Measurements from ENCODE around the gene UBE2L3.
"Not testable (repeated sequence)": the region's sequence is repeated elsewhere in the genome, so short reads cannot be mapped to it uniquely, and the experiment has no call there.

UBE2L3 gene

DNA sequence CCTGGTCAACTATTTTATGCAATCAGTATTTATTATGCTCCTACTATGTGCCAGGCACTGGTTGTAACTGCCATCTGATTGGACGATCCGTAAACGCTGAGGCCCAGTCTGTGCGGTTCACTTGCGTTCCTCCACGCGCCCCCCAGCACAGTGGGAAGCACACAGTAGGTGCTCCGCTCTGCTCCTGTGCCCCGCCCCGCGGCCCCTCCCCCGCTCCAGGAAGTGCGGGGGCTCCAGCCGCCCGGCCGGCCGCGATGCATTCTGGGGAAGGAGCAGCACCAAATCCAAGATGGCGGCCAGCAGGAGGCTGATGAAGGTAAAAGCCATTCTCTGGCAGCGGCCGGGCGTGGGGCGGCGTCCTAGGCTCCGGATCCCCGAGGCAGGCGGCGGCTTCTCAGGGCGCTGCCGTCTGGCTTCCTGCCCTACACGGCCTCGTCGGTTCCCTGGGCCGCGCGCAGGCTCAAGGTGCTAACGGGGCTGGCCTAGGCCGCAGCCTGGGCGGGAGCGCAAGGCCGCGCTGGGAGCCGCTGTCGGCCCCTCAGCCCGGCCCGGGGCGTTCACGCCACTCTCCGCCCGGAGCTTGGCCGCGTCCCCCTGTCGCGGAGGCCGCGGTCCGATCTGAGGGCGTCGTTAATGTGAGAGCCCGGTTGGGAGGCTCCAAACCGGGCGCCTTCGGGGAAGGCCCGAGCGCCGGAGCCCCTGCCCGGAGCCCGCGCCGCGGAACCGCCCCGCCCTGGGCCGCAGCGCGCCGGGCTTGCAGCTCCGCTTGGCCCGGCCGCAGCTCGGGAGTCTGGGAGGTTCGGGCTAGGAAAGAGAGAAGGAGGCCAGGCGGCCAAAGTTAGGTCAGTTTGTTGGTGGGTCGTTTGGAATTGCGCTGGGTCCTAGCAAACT lies at the start of gene UBE2L3:
UBE2L3 (plus strand) TSS at position 259 of the 891 bp plus-strand sequence; CDS start at position 290, 31 bp downstream.
- no peaks in the 10 kb centered on the region for H3K9me3 Mint-ChIP-seq
- H3K4me3 Mint-ChIP-seq = peak within 1 kb of the TSS; percentile 95
- peaks cover 24% of the 10 kb centered on the region for H3K36me3 Mint-ChIP-seq (ENCODE audit: low read depth)
- H3K27me3 Mint-ChIP-seq = no peaks in the 10 kb centered on the region
- peaks cover 42% of the 10 kb centered on the region for H3K4me1 Mint-ChIP-seq (ENCODE audit: low read depth)
- peak within 1 kb of the TSS; percentile 95 for H3K27ac Mint-ChIP-seq

DNA sequence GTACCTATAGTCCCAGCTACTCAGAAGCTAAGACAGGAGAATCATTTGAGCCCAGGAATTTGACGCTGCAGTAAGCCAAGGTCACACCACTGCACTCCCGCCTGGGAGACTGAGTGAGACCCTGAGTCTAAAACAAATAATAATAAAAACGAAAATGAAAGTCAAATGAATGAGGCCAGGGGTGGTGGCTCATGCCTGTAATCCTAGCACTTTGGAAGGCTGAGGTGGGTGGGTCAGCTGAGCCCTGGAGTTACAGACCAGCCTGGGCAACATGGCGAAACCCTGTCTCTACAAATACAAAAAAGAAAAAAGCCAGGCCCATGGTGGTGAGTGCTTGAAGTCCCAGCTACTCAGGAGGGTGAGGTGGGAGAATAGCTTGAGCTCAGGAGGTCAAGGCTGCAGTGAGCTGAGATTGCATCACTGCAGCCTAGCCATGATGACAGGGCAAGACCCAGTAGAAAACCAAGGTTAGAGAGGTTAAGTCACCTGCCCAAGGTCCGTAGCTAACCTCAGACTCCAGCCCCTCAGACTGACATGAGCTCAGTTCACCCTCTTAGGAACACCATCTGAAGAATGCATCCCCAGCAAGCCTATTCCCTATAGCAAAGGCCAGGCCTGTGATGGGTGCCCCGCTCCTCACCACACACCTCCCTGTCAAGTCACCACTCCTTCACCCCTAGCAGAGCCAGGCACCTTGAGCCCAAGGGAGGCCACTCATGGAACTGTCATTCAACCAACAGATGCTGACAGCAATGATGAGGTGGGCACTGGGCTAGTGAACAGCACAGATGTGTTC lies 40.6 kb upstream of the UBE2L3 start:
- not testable (repeated sequence) for H3K9me3 Mint-ChIP-seq; H3K36me3 Mint-ChIP-seq (ENCODE audit: low read depth); H3K4me1 Mint-ChIP-seq (ENCODE audit: low read depth); H3K27ac Mint-ChIP-seq; H3K27me3 Mint-ChIP-seq; H3K4me3 Mint-ChIP-seq

DNA sequence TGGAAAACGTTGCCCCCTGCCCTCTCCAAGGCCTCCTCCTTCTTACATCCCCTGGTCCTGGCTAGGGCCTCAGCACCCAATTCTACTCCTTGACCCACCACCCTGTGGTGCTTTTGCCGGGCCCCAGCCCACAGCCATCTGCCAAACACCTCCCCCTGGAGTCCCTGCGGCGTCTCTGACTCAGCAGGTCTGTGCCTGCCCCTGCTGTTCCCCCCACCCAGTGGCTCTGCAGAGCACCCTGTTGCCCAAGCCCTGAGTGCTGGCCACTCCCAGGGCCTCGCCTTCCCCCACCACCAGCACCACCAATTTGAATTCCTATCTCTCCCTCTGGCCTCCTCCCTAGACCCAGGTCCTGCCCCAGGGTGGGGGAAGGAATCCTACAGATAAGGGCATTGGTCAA lies 36.0 kb upstream of the UBE2L3 start:
- H3K36me3 Mint-ChIP-seq (ENCODE audit: low read depth); H3K27ac Mint-ChIP-seq; H3K4me3 Mint-ChIP-seq; H3K9me3 Mint-ChIP-seq; H3K4me1 Mint-ChIP-seq (ENCODE audit: low read depth); H3K27me3 Mint-ChIP-seq: not testable (repeated sequence)

DNA sequence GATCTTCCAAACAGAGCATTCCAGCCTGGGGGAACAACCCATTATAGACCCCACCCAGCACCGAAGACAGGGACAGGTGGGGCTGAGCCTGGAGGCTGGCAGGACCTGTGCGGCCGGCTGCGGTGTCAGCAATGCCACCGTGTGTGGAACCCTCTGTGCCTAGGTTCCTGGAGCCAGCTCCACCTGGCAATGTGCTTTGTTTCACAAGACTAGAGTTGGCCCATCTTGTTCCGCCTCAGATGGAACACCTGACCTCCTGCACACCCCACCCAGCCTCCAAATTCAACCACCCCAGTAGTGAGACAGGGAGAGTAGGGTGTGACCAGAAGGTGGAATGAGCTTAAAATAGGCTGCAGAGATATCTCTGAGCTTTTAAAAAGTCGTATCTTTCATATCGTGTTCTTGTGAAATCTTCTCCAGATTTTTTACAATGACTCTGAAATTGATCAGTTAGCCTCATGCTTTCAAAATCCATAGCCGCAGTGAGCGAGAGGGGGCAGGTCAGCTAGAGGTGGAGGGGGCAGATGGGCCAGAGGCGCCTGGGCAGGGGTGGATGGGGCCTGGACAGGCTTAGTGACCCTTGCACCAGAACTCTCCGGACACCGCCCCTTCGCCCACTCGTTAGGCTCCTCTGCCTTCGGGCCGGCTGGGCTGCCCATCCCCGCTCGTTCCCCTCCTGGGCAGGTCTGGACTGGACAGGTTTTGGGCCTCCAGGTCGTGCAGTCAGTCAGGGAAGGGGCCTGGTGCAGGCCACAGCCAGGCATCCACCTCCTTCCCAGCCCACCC lies 34.5 kb upstream of the UBE2L3 start:
- not testable (repeated sequence) for H3K4me3 Mint-ChIP-seq; H3K9me3 Mint-ChIP-seq; H3K36me3 Mint-ChIP-seq (ENCODE audit: low read depth); H3K27me3 Mint-ChIP-seq; H3K4me1 Mint-ChIP-seq (ENCODE audit: low read depth); H3K27ac Mint-ChIP-seq

DNA sequence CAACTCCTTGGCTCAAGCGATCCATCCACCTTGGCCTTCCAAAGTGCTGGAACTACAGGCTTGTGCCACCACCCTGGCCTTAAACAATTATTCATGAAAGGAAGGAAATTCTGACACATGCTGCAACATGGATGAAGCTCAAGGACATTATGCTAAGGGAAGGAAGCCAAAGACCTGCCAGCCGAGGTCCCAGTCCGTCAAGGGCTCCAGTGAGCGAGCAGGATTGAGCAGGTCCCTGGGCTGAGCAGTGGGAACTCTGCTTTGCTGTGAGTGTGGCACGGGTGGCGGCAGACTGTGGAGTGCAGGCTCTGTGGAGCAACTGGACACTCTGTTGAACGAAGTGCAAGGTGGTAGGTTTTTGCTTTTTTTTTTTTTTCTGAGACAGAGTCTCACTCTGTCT lies 27.7 kb upstream of the UBE2L3 start:
- H3K4me1 Mint-ChIP-seq (ENCODE audit: low read depth); H3K4me3 Mint-ChIP-seq; H3K36me3 Mint-ChIP-seq (ENCODE audit: low read depth); H3K27me3 Mint-ChIP-seq; H3K9me3 Mint-ChIP-seq; H3K27ac Mint-ChIP-seq: not testable (repeated sequence)

DNA sequence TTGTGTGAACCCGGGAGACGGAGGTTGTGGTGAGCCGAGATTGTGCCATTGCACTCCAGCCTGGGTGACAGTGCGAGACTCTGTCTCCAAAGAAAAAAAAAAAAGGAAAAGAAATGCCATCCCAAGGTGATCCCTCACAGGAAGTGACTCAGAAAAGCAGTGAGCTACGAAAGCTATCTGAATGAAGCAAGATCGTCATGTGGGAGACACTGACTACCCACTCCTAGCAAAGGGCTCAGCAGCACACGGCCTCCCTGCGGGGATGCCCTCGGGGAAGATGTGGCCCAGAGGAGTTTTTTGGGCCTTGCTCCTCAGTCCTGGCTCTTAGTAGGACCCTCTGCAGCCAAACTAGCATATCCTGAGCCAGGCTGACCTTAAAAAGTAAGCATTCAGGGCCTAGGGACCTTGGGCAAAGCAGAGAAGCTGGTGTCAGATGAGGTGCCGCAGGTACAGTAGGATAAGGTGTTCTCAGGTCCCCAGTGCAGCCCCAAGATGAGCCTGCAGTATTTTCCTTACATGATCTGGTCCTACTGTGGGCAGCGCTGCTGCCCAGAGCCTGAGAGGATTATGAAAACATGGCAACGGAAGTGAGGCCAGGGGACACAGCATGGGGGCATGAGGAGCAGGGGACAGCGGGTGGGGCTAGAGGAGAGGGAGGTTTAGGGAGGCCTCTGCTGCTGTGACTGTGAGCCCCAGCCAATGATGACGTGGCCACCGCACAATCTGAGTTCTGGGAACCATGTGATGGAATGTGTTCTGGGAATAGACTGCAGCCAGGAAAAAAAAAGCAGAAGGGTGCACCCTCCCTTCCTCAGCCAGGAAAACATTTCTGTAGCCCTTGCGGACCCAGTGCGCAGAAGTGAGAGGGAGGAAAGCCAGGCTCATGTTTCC lies 22.8 kb upstream of the UBE2L3 start:
- not testable (repeated sequence) for H3K4me1 Mint-ChIP-seq (ENCODE audit: low read depth); H3K27me3 Mint-ChIP-seq; H3K9me3 Mint-ChIP-seq; H3K27ac Mint-ChIP-seq; H3K36me3 Mint-ChIP-seq (ENCODE audit: low read depth); H3K4me3 Mint-ChIP-seq

DNA sequence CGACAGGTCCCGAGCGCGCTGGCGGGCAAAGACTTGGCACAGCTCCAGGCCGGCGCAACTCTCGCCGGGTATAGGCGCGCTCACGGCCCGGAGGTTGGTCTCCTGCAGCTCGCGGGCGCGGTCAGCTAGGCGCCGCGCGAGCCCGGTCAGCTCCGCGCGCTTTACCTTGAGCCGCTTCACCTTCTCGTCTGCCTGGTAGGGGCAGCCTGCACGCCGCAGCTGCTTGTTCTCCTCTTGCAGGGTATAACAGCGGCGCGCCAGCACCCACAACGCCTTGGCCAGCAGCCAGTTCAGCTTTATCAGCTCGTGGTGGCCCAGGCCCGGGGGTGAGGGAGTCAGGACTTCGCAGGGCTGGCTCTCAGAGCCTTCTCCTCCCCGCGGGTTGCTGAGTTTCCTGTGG lies 18.0 kb upstream of the UBE2L3 start:
- not testable (repeated sequence) for H3K36me3 Mint-ChIP-seq (ENCODE audit: low read depth); H3K4me1 Mint-ChIP-seq (ENCODE audit: low read depth); H3K27me3 Mint-ChIP-seq; H3K4me3 Mint-ChIP-seq; H3K27ac Mint-ChIP-seq; H3K9me3 Mint-ChIP-seq

DNA sequence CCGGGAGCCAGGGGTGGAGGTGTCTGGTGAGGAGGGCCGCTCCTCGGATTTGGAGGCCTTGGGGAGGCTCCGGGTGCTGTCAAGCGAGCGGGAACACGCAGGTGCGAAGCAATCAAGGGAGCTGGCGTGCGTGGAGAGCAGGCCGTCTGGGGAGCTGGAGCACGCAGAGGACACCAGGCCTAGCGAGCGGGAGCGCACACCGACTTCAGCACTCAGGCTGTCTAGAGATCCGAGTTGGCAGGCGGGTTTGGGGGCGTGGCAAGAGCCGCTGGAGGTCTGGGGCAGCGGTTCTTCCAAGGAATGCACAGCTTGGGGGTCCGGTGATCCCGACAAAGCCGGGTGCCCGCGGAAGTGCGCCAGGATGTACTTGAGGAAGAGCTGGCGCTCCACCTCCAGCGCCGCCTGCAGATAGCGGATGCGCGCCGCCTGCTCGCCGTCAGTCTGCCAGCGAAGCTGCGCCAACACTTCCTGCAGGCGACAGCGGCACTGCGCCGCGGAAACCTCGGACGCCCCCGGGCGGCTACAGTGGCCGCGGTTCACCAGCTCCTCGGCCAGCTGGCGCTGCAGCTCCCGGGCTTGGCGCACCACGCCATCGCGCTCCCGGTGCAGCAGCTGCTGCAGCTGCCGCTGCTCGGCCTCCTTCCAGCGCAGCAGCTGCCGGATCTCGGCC lies 17.4 kb upstream of the UBE2L3 start:
- not testable (repeated sequence) for H3K4me3 Mint-ChIP-seq; H3K27ac Mint-ChIP-seq; H3K9me3 Mint-ChIP-seq; H3K4me1 Mint-ChIP-seq (ENCODE audit: low read depth); H3K36me3 Mint-ChIP-seq (ENCODE audit: low read depth); H3K27me3 Mint-ChIP-seq

DNA sequence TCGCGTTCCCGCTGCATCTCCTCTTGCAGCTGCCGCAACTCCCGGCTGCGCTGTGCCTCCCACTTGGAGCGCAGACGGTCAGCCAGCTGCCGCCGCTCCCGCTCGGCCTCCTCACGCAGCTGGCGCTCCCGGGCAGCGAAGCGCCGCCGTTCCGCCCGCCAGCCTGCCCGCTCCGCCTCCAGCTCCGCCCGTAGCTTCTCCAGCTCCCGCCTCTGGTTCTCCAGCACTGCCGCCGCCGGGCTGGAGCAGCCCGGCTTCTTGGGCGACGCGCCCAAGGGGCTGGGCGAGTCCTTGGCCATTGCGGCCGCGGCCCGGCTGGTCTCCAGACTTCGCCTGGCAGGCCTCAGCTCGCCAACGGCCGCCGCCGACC lies 16.9 kb upstream of the UBE2L3 start:
- H3K9me3 Mint-ChIP-seq; H3K4me3 Mint-ChIP-seq; H3K27me3 Mint-ChIP-seq; H3K27ac Mint-ChIP-seq; H3K36me3 Mint-ChIP-seq (ENCODE audit: low read depth); H3K4me1 Mint-ChIP-seq (ENCODE audit: low read depth): not testable (repeated sequence)

DNA sequence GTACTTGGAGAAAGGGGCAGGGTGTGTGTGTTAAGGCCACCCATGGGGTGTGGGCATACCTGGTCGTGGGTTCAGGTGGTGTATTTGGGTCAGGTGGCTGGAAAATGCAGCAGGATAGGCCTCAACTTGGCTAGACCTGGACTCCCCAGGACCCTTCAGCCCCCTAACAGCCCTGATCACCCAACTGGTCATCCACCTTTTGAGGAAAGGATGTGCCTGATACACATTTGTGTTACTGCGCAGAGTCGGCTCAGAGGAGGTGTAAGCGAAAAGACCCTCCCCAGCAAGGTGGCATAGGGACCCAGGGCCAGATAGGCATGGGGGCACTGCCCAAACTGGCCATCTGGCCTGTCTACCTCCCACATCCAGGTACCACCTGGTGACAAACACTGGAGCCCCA lies 16.2 kb upstream of the UBE2L3 start, which contains the start of gene RIMBP3C:
RIMBP3C (minus strand) TSS at position 101 of the 400 bp plus-strand sequence. CDS start 485 bp downstream, outside the sequence.
- not testable (repeated sequence) for H3K36me3 Mint-ChIP-seq (ENCODE audit: low read depth); H3K4me3 Mint-ChIP-seq; H3K27me3 Mint-ChIP-seq; H3K9me3 Mint-ChIP-seq; H3K4me1 Mint-ChIP-seq (ENCODE audit: low read depth); H3K27ac Mint-ChIP-seq

DNA sequence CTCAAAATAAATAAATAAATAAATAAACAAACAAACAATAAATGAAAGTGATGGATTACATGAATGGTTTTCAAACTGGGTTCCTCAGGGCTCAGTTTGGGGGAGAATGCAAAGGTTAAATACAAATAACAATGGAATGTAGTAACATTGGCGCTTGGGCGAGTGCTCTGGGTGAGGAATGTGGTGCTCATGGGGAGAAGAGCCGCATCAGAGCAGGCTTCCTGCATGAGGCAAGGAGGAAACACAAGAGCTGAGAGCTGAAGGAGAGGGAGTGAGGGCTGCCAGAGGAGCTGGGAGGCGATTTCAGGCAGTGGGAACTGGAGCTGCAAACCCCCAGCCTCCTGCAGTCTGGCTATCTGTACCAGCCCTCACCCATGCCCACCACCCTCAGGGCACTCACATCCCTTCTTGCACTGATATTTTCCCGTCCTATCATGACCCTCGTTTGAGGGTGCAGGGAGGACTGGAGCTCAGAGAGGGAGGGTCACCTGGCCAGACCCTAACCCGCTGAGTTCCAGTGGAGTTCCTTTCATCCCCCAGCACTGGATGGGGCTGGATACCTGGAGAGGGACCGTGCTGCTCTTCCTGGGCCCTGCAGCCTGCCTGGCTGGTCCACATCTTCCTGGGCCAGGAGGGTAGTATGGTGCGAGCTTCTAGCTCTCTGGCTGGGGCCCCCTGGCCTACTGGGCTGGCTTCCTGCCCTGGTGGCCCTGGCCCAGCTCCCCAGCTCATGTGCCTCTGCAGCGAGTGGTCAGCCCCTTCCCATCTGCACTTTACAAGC lies 8.0 kb upstream of the UBE2L3 start:
- H3K27me3 Mint-ChIP-seq; H3K4me3 Mint-ChIP-seq; H3K9me3 Mint-ChIP-seq; H3K27ac Mint-ChIP-seq; H3K4me1 Mint-ChIP-seq (ENCODE audit: low read depth); H3K36me3 Mint-ChIP-seq (ENCODE audit: low read depth): not testable (repeated sequence)

DNA sequence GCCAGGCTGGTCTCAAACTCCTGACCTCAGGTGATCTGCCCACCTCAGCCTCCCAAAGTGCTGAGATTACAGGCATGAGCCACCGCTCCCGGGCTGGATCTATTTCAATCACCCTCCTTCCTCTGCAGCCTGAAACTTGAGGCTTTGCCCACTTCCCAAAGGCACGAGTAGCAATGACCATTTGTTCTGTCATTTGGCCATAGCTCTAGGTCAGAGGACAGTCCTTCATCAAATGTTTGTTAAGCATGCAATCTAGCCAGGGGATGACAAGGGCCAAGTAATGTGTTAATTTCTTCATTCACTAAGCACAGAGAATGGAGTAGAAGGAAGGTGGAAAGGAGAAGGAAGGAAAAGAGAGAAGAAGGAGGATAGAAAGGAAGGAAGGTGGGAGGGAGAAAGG lies 6.9 kb upstream of the UBE2L3 start:
- H3K9me3 Mint-ChIP-seq; H3K4me1 Mint-ChIP-seq (ENCODE audit: low read depth); H3K4me3 Mint-ChIP-seq; H3K36me3 Mint-ChIP-seq (ENCODE audit: low read depth); H3K27ac Mint-ChIP-seq; H3K27me3 Mint-ChIP-seq: not testable (repeated sequence)

DNA sequence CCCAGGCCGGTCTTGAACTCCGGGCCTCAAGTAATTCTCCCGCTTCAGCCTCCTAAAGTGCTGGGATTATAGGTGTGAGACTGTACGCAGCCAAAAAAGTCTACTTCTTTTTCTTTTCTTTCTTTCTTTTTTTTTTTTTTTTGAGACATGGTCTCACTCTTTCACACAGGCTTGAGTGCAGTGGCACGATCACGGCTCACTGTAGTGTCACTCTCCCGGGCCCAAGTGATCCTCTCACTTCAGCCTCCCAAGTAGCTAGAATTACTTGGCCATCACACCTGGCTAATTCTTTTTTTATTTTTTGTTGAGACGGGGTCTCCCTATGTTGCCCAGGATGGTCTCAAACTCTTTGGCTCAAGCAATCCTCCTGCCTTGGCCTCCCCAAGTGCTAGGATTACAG lies 3.6 kb upstream of the UBE2L3 start:
- Mint-ChIP-seq H3K9me3 (no peaks in the 10 kb centered on the region), H3K36me3 (ENCODE audit: low read depth) (peaks cover 7% of the 10 kb centered on the region), H3K27ac (no peak overlapping the region)

More for the DNA sequence above, 3.6 kb upstream of the UBE2L3 start:
- Mint-ChIP-seq H3K27me3 (peaks cover 3% of the 10 kb centered on the region), H3K4me3 (no peak overlapping the region), H3K4me1 (ENCODE audit: low read depth) (peaks cover 7% of the 10 kb centered on the region)

Data from stimulated activated naive CD8-positive, alpha-beta T cell treated with anti-CD3 and anti-CD28 coated beads, Interleukin-15, Interleukin-2, amounts not matched to agents 100 ng/mL and 50 ng/mL, for 24 hours (primary cell).